Activated CD8-positive, alpha-beta T cell treated with anti-CD3 and anti-CD28 coated beads for 36 hours (primary cell): ENCODE measurements around the gene FGD4. TPM values are rescaled to one million over a fixed set of nuclear protein-coding genes. Genes with fewer than 3 reads are reported as not detected.

Experiments used
- ATAC-seq: fragments of 200-7000 bp; cut with Tn5 transposase; one replicate; pipeline ENCODE4 v1.10.0; 2021; ENCODE audit warnings: mild to moderate bottlenecking, moderate library complexity
- CTCF ChIA-PET: fragments of 350-600 bp; sonication (Branson Sonifier 250); formaldehyde crosslinking; loops from one replicate; lab custom pipeline; 2021; ENCODE audit warnings: antibody characterized with exemption; lab: Charles Lee
- POLR2A ChIA-PET: fragments of 350-600 bp; sonication (Branson Sonifier 250); formaldehyde crosslinking; loops from one replicate; lab custom pipeline; 2021; ENCODE audit warnings: antibody characterized with exemption; lab: Charles Lee
- DNase-seq: peaks from one replicate; pipeline ENCODE4 v3.0.0-alpha.2; 2020
- H3K27ac Mint-ChIP-seq: one replicate; pipeline ENCODE4 v1.8.0; 2021; ENCODE audit warnings: mild to moderate bottlenecking, mixed read lengths
- H3K27me3 Mint-ChIP-seq: one replicate; pipeline ENCODE4 v1.8.0; 2021; ENCODE audit warnings: mixed read lengths
- H3K36me3 Mint-ChIP-seq: one replicate; pipeline ENCODE4 v1.8.0; 2021; ENCODE audit warnings: low read depth, mixed read lengths
- H3K4me1 Mint-ChIP-seq: one replicate; pipeline ENCODE4 v1.8.0; 2021; ENCODE audit warnings: low read depth, mixed read lengths
- H3K4me3 Mint-ChIP-seq: one replicate; pipeline ENCODE4 v1.8.0; 2021; ENCODE audit warnings: mild to moderate bottlenecking, moderate library complexity, mixed read lengths
- H3K9me3 Mint-ChIP-seq: one replicate; pipeline ENCODE4 v1.8.0; 2021; ENCODE audit warnings: mixed read lengths
- intact Hi-C: fragments of 100-400 bp; cut with micrococcal nuclease; formaldehyde crosslinking; loops from one replicate; pipeline ENCODE4 v1.10.0; 2022
- total RNA-seq, 2 experiments: library from RNA; stranded (reverse); gene quantifications; one replicate each; pipeline ENCODE4 v1.2.3, GENCODE V29; 2021
- TF ChIP-seq, protein P1 (sequence below): fragments of 200-600 bp; IDR thresholded peaks from one replicate; pipeline ENCODE4 v1.8.0; 2022; ENCODE audit warnings: antibody characterized with exemption, mild to moderate bottlenecking

FGD4 gene
- total RNA-seq, 2 experiments from 2014 or later, result 0.05 to 0.25 TPM

DNA sequence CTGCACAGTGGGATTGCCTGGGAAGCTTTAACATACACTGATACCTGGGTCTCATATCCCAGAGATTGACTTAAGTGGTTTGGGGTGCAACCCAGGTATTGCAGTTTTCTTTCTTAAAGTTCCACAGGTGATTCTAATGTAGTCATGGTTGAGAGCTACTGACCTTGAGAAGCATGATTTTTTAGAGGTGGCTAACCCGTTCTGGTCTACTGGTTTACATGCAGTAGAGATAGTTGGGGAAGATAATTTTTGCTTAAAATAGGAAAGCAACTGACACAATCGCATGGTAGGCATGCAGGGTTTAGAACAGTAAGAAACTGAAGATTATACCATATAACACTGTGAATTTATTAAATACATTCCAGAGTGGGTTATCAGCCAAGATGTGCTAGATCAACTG, 145.5 kb downstream of the FGD4 start:
- H3K27ac Mint-ChIP-seq, result no peak overlapping the region
- POLR2A ChIA-PET, result no interaction called here
- no peaks in the 10 kb centered on the region for H3K27me3 Mint-ChIP-seq
- H3K9me3 Mint-ChIP-seq, result no peaks in the 10 kb centered on the region
- TF ChIP-seq, protein P1, sequence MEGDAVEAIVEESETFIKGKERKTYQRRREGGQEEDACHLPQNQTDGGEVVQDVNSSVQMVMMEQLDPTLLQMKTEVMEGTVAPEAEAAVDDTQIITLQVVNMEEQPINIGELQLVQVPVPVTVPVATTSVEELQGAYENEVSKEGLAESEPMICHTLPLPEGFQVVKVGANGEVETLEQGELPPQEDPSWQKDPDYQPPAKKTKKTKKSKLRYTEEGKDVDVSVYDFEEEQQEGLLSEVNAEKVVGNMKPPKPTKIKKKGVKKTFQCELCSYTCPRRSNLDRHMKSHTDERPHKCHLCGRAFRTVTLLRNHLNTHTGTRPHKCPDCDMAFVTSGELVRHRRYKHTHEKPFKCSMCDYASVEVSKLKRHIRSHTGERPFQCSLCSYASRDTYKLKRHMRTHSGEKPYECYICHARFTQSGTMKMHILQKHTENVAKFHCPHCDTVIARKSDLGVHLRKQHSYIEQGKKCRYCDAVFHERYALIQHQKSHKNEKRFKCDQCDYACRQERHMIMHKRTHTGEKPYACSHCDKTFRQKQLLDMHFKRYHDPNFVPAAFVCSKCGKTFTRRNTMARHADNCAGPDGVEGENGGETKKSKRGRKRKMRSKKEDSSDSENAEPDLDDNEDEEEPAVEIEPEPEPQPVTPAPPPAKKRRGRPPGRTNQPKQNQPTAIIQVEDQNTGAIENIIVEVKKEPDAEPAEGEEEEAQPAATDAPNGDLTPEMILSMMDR, result no peak
- no peak for ATAC-seq
- no peak for DNase-seq
- intact Hi-C loops, result no loop called here
- CTCF ChIA-PET, result interaction anchor here (0.6 to 0.7 kb wide), 2 partner anchors 9 to 19 kb away, joined by 3 read pairs; no protein-coding TSS in a partner anchor
- H3K4me1 Mint-ChIP-seq, result no peaks in the 10 kb centered on the region
- no peaks in the 10 kb centered on the region for H3K36me3 Mint-ChIP-seq
- H3K4me3 Mint-ChIP-seq, result no peak overlapping the region

DNA sequence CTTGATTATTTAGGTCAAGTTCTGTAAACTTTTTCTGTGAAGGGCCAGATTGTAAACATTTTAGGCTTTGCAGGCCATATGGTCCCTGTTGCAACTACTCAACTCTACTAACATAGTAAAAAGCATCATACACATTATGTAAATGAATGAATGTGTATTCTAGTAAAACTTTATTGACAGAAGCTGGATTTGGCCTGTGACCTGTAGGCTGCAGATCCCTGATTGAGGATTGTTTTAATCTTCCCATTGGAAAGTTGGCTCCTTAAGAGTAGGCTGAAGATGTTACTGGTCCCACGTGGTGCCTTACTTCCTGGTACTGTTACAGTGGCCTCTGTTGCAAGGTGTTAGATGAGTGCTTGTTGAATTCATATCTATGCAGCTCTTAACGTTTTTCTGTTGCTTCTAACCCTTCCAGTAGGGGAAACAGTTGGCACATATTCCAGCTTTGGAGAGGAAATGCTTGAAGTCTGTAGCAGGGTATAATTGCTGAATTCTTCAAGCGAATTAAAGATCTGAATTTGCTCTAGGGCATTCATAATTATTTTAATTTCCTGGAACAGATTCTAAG, 146.1 kb downstream of the FGD4 start:
- TF ChIP-seq, protein P1, result no peak
- Mint-ChIP-seq H3K27ac (no peak overlapping the region), H3K4me1 (no peaks in the 10 kb centered on the region), H3K9me3 (no peaks in the 10 kb centered on the region), H3K27me3 (no peaks in the 10 kb centered on the region), H3K36me3 (no peaks in the 10 kb centered on the region), H3K4me3 (no peak overlapping the region)
- no peak for DNase-seq
- POLR2A ChIA-PET, result no interaction called here
- CTCF ChIA-PET, result interaction anchor here (0.6 kb wide), 1 partner anchor 19 kb away, joined by 3 read pairs; no protein-coding TSS in a partner anchor
- ATAC-seq, result no peak
- intact Hi-C loops, result no loop called here

GRCh38 chr12:32546272-32546671, 146.9 kb downstream of the FGD4 start:
- Mint-ChIP-seq H3K27ac (no peak overlapping the region), H3K36me3 (no peaks in the 10 kb centered on the region), H3K4me1 (no peaks in the 10 kb centered on the region), H3K27me3 (no peaks in the 10 kb centered on the region), H3K9me3 (no peaks in the 10 kb centered on the region), H3K4me3 (no peak overlapping the region)
- TF ChIP-seq, protein P1, result no peak
- DNase-seq (no peak), ATAC-seq (no peak)
- ChIA-PET CTCF (no interaction called here), POLR2A (no interaction called here)
- intact Hi-C loops, result no loop called here

DNA sequence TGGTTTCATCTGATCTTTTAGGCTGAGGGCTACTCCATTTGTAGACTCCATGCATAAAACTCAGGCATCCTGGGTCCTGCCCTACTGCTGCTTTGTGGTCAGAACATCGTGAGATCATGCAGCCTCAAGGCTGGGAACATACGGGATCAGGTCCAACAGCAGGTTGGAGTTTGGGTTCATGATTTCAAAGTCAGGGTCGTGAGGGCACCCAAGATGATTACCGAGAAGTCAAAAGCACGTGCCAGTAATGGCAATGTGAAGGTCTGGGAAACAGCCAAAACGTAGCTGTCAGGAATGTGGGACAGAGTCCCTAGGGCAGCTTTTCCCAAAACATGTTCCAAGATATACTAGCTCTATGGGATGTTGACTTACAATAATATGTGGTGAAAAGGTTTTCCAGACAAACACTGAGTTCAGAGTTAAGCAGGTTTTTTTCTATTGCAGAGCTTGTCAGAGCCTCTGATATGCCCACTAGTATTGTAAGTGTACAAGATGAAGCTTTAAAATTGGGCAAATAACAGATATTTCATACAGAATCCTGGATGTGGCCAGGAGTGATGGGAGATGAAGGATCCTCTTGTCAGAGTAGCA, 149.4 kb downstream of the FGD4 start:
- Mint-ChIP-seq H3K27ac (no peak overlapping the region), H3K4me1 (no peaks in the 10 kb centered on the region), H3K27me3 (no peaks in the 10 kb centered on the region), H3K9me3 (no peaks in the 10 kb centered on the region), H3K4me3 (no peak overlapping the region), H3K36me3 (no peaks in the 10 kb centered on the region)
- CTCF ChIA-PET, result no interaction called here
- TF ChIP-seq, protein P1, result no peak
- POLR2A ChIA-PET, result no interaction called here
- DNase-seq (no peak), ATAC-seq (no peak)
- intact Hi-C loops, result no loop called here

DNA sequence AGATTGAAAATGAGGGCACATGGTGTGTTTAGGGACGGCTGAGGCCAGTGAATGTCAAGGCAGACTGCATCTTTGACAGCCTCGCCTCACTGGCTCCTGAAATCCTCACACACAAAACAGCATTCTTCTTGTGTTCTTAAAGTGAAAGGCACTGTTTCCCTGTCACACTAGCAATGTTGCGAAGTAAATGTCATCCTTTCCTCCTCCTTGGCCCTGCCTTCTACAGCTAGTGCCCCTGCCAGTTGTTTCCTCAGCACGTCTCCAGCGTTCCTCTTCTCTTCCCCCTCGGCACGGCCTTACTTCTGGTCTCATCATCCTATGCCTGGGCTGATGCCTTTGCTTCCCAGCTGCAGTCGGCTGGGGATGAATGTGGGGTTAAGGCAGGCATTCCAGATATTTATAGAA, 150.3 kb downstream of the FGD4 start:
- H3K9me3 Mint-ChIP-seq, result no peaks in the 10 kb centered on the region
- POLR2A ChIA-PET, result no interaction called here
- H3K4me3 Mint-ChIP-seq, result no peak overlapping the region

More for the DNA sequence above, 150.3 kb downstream of the FGD4 start:
- intact Hi-C loops, result no loop called here
- no peak overlapping the region for H3K27ac Mint-ChIP-seq
- no peak for DNase-seq
- no peak for ATAC-seq
- no peaks in the 10 kb centered on the region for H3K27me3 Mint-ChIP-seq
- H3K36me3 Mint-ChIP-seq, result no peaks in the 10 kb centered on the region
- CTCF ChIA-PET, result no interaction called here
- no peaks in the 10 kb centered on the region for H3K4me1 Mint-ChIP-seq
- TF ChIP-seq, protein P1, result no peak
